ENCODE data around the gene PTER.

The PTER gene

DNA sequence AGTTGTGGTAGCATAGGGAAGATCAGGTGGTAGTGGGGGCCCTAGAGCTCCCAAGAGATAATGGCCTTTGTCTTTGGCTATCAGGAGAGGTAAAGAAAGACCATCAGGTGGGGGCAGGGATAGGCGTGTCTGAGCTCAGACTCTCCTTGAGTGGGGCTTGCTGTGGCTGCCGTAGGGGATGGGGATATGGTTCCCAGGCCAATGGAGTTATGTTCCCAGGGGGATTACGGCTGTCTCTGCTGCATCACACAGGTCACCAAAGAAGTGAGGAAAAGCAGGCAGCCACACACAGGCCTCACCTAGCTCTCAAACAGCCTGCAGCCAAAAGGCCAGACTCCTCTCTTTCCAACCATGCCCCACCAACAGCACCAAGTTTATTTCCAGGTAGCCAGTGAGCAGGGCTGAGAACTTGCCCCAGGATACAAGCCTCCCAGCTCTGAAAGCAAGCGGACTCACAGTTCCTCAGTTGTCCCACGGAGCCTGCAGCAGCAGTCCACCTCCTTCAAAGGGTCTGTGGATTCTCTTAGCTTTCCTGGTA, 122.5 kb downstream of the PTER start:
- Mint-ChIP-seq H3K27ac (no peak overlapping the region), H3K4me3 (no peak overlapping the region), H3K4me1 (no peaks in the 10 kb centered on the region), H3K27me3 (peaks cover 50% of the 10 kb centered on the region), H3K9me3 (peaks cover 12 to 20% of the 10 kb centered on the region in 2 donors)
- DNase-seq (no peak), ATAC-seq (no peak)

DNA sequence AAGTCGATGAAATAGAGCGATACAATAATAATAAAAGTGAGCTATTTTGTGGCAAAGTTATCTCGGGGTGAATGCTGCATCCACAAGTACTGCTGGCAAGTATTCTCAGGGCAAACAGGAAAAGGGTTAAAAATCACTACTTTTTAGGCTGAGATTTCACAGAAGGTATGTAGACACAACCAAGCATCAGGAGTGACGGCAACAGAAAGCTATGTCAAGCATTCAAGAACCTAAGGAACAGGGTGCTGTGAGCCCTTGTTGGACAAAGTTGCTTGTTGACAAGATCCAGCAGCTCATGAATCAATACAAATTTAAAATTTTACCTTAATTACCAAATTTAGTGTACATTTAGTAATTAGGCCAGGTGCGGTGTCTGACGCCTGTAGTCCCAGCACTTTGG, 126.1 kb downstream of the PTER start:
- no peak for ATAC-seq
- no peak overlapping the region for H3K27ac Mint-ChIP-seq
- H3K4me3 Mint-ChIP-seq: no peak overlapping the region
- DNase-seq: no peak
- peaks cover 6% of the 10 kb centered on the region in 2 donors for H3K9me3 Mint-ChIP-seq
- peaks cover 42% of the 10 kb centered on the region for H3K27me3 Mint-ChIP-seq
- H3K4me1 Mint-ChIP-seq: peaks cover 6% of the 10 kb centered on the region
